HepG2 (cell line): ENCODE data around the gene GAREM1. TPM values are rescaled to one million over a fixed set of nuclear protein-coding genes. Genes with fewer than 3 reads are reported as not detected.

Experiments
- ATAC-seq: fragments of 200-7000 bp; cut with Tn5 transposase; 3 replicates; pipeline ENCODE4 v1.9.1; 2020; ENCODE audit warnings: mild to moderate bottlenecking, moderate library complexity
- BruUV-seq: library from RNA; stranded (reverse); fragments of 400-500 nt; replicated peaks from 2 replicates; lab custom pipeline; 2021; lab: Mats Ljungman, UMichigan
- CTCF ChIA-PET: fragments of 300-600 bp; formaldehyde crosslinking; extraction: SDS; loops from one replicate; lab custom pipeline; 2021; ENCODE audit warnings: low total read pairs, inconsistent platforms, low intra/inter-chr PET ratio; lab: Yijun Ruan, JAX
- POLR2A ChIA-PET: fragments of 350-600 bp; sonication (Branson Sonifier 250); formaldehyde crosslinking; loops from one replicate; lab custom pipeline; 2020; ENCODE audit warnings: antibody characterized with exemption, inconsistent platforms; lab: Yijun Ruan, JAX
- DNase-seq: peaks from one replicate; pipeline ENCODE4 v3.0.0-alpha.2; 2015; ENCODE audit warnings: low spot score
- FAIRE-seq: peaks from 3 replicates; lab custom pipeline; 2011; peaks lifted over from hg19 to GRCh38; lab: Jason Lieb, UNC
- H2AFZ ChIP-seq: one replicate; pipeline ENCODE4 v1.6.1; 2011; ENCODE audit warnings: low read length, inconsistent platforms
- H3K27ac ChIP-seq: fragments of 300-600 bp; 3 replicates; pipeline ENCODE4 v1.8.0; 2011; ENCODE audit warnings: mixed run types, mild to moderate bottlenecking, mixed read lengths, low read length, inconsistent platforms; ENCODE audit not compliant: insufficient read depth; ENCODE audit errors: extremely low read length
- H3K27me3 ChIP-seq, 2 experiments: fragments of 200-600 bp in 1 of 2; 2 replicates in 1 of 2; 3 replicates in 1 of 2; pipeline versions ENCODE4 v1.6.0 to v1.8.0; 2011; ENCODE audit warnings: low read length in 2 of 2, mild to moderate bottlenecking in 2 of 2, moderate library complexity in 2 of 2, inconsistent platforms in 1 of 2; ENCODE audit not compliant: insufficient read depth in 2 of 2, control insufficient read depth in 1 of 2
- H3K36me3 ChIP-seq, 2 experiments: fragments of 200-600 bp in 1 of 2; replicated peaks in 1 of 2; 2 replicates in 1 of 2; 3 replicates in 1 of 2; pipeline versions ENCODE4 v1.5.1 to v1.8.0; 2011; ENCODE audit warnings: low read length in 2 of 2, inconsistent platforms in 1 of 2; ENCODE audit not compliant: insufficient read depth in 2 of 2, control insufficient read depth in 1 of 2
- H3K4me1 ChIP-seq: 2 replicates; pipeline ENCODE4 v1.5.1; 2012; ENCODE audit warnings: low read length, inconsistent platforms; ENCODE audit not compliant: insufficient read depth
- H3K4me2 ChIP-seq: 2 replicates; pipeline ENCODE4 v1.6.0; 2011; ENCODE audit warnings: low read depth, low read length, inconsistent platforms
- H3K4me3 ChIP-seq, 3 experiments: fragments of 200-600 bp in 1 of 3; sonication (generic), shearing (Covaris generic) in 1 of 3; replicated peaks in 1 of 3; 2 replicates each; pipeline ENCODE4 v1.5.1; 2011 to 2016; ENCODE audit warnings: low read length in 3 of 3, inconsistent platforms in 2 of 3, low read depth in 2 of 3, mild to moderate bottlenecking in 2 of 3, control low read depth in 1 of 3, mixed read lengths in 1 of 3; ENCODE audit not compliant: insufficient read depth in 1 of 3
- H3K79me2 ChIP-seq: one replicate; pipeline ENCODE4 v1.6.1; 2011; ENCODE audit warnings: low read length, inconsistent platforms; ENCODE audit not compliant: insufficient read depth
- H3K9ac ChIP-seq: 2 replicates; pipeline ENCODE4 v1.6.0; 2011; ENCODE audit warnings: mild to moderate bottlenecking, low read depth, low read length, inconsistent platforms; ENCODE audit not compliant: insufficient read depth
- H3K9me3 ChIP-seq: 2 replicates; pipeline ENCODE4 v1.5.1; 2012; ENCODE audit warnings: mild to moderate bottlenecking, low read length
- H4K20me1 ChIP-seq: 2 replicates; pipeline ENCODE4 v1.6.0; 2011; ENCODE audit warnings: inconsistent platforms, mild to moderate bottlenecking, low read length, moderate library complexity; ENCODE audit not compliant: insufficient read depth
- DDIT3 ChIP-seq: sonication (generic); formaldehyde crosslinking; IDR thresholded peaks from 2 replicates; pipeline ENCODE4 v1.4.0; 2020; ENCODE audit warnings: mild to moderate bottlenecking, missing genetic modification reagents
- ELF1 ChIP-seq: sonication (generic); formaldehyde crosslinking; IDR thresholded peaks from 2 replicates; pipeline ENCODE4 v1.4.0; 2020; ENCODE audit warnings: missing genetic modification reagents
- MBNL3 ChIP-seq: fragments of 250-450 bp; sonication (Bioruptor Pico); conservative IDR thresholded peaks from 2 replicates; pipeline ENCODE4 v1.8.0; 2022; ENCODE audit warnings: mild to moderate bottlenecking, inconsistent platforms
- SIN3A ChIP-seq: IDR thresholded peaks from 2 replicates; pipeline ENCODE4 v1.6.1; 2011; ENCODE audit warnings: low read depth, mild to moderate bottlenecking, control low read depth, low read length, borderline replicate concordance
- SMARCE1 ChIP-seq: fragments of 450-650 bp; IDR thresholded peaks from 2 replicates; pipeline ENCODE4 v1.6.1; 2017; ENCODE audit warnings: borderline replicate concordance
- TARDBP ChIP-seq: sonication (generic); formaldehyde crosslinking; IDR thresholded peaks from 2 replicates; pipeline ENCODE4 v1.8.0; 2022; ENCODE audit warnings: mild to moderate bottlenecking, missing genetic modification reagents
- ZBTB43 ChIP-seq: sonication (generic); formaldehyde crosslinking; conservative IDR thresholded peaks from 2 replicates; pipeline ENCODE4 v1.4.0; 2020; ENCODE audit warnings: missing genetic modification reagents
- ZBTB7B ChIP-seq: sonication (generic); formaldehyde crosslinking; IDR thresholded peaks from 2 replicates; pipeline ENCODE4 v1.4.0; 2020; ENCODE audit warnings: missing genetic modification reagents
- ZNF225 ChIP-seq: sonication (generic); formaldehyde crosslinking; IDR thresholded peaks from 2 replicates; pipeline ENCODE4 v1.4.0; 2020; ENCODE audit warnings: mild to moderate bottlenecking, missing genetic modification reagents
- ZNF230 ChIP-seq: sonication (generic); formaldehyde crosslinking; IDR thresholded peaks from 2 replicates; pipeline ENCODE4 v1.4.0; 2020; ENCODE audit warnings: mild to moderate bottlenecking, missing genetic modification reagents
- ZNF281 ChIP-seq: sonication (generic); formaldehyde crosslinking; IDR thresholded peaks from 2 replicates; pipeline ENCODE4 v1.4.0; 2020; ENCODE audit warnings: missing genetic modification reagents, borderline replicate concordance
- ZNF34 ChIP-seq: sonication (generic); formaldehyde crosslinking; IDR thresholded peaks from 2 replicates; pipeline ENCODE4 v1.4.0; 2020; ENCODE audit warnings: mild to moderate bottlenecking, missing genetic modification reagents, borderline replicate concordance
- ZNF629 ChIP-seq: sonication (generic); formaldehyde crosslinking; conservative IDR thresholded peaks from 2 replicates; pipeline ENCODE4 v1.5.0; 2020; ENCODE audit warnings: missing genetic modification reagents
- ZNF777 ChIP-seq: sonication (generic); formaldehyde crosslinking; IDR thresholded peaks from 2 replicates; pipeline ENCODE4 v1.4.0; 2020; ENCODE audit warnings: missing genetic modification reagents
- WGBS: methylation state at CpG from one replicate; pipeline ENCODE4 v1.1.6; 2017; ENCODE audit warnings: low lambda C conversion rate; 5-methylcytosine and 5-hydroxymethylcytosine counted together
- in situ Hi-C: cut with HindIII; loops from 2 replicates; pipeline ENCODE4 v1.10.0; 2017; ENCODE audit warnings: low pct_unique_long_range_greater_than_20kb; ENCODE audit not compliant: extremely low pct_ligation_motif_present
- intact Hi-C: fragments of 100-400 bp; cut with micrococcal nuclease; formaldehyde crosslinking; loops from one replicate; pipeline ENCODE4 v1.10.0; 2022; ENCODE audit not compliant: unreplicated experiment
- polyA plus RNA-seq, 8 experiments: library from polyadenylated mRNA; depleted of rRNA in 3 of 8; stranded (reverse) in 7 of 8; unstranded in 1 of 8; fragments of >200 nt; fragmentation: Illumina TruSeq in 4 of 8; extraction: Trizol in 4 of 8; gene quantifications; 2 replicates each; pipeline versions ENCODE4 v1.2.1 to v1.2.3, GENCODE V29; 2011 to 2016; ENCODE audit warnings: low read depth in 4 of 8, missing spikeins in 1 of 8, mixed read lengths in 1 of 8; ENCODE audit not compliant: insufficient read depth in 1 of 8
- total RNA-seq, 5 experiments: library from RNA; depleted of rRNA; stranded (reverse); fragments of >200 nt; fragmentation: Illumina TruSeq; extraction: Trizol; gene quantifications; 2 replicates each; pipeline ENCODE4 v1.2.3, GENCODE V29; 2016; ENCODE audit warnings: low read depth in 1 of 5

Gene GAREM1
- total and polyA plus RNA-seq, 2 of the 13 experiments (the other 11 are each of a cell fraction or from before 2014, with no cell fraction given), result 2.5 to 2.9 TPM

GRCh38 chr18:32243358-32243757 is 227.3 kb downstream of the GAREM1 start:
- ChIA-PET POLR2A (no interaction called here), CTCF (no interaction called here)
- FAIRE-seq, result no peak
- Histone ChIP-seq H3K4me1 (no peaks in the 10 kb centered on the region), H3K9ac (no peak overlapping the region), H4K20me1 (no peaks in the 10 kb centered on the region), H3K9me3 (no peaks in the 10 kb centered on the region), H3K4me2 (no peak overlapping the region), H2AFZ (no peak overlapping the region), H3K4me3 (no peak overlapping the region), H3K36me3 (no peaks in the 10 kb centered on the region)
- in situ Hi-C loops, result no loop called here
- no peak for DNase-seq
- BruUV-seq, result no TSS peak
- TF ChIP-seq ZBTB43 (CRISPR knock-in tag), result no peak
- TF ChIP-seq DDIT3 (CRISPR knock-in tag), result no peak
- no peak for TF ChIP-seq MBNL3 (CRISPR knock-in tag)
- TF ChIP-seq ZNF281, result no peak
- TF ChIP-seq SIN3A, result no peak
- TF ChIP-seq ZNF230 (CRISPR knock-in tag), result no peak
- no peak for TF ChIP-seq ZNF629 (CRISPR knock-in tag)
- no peak for TF ChIP-seq TARDBP (CRISPR knock-in tag)
- TF ChIP-seq ZNF34 (CRISPR knock-in tag), result no peak
- TF ChIP-seq ELF1 (CRISPR knock-in tag), result no peak
- no peak for TF ChIP-seq SMARCE1
- TF ChIP-seq ZBTB7B (CRISPR knock-in tag), result no peak
- no peak for TF ChIP-seq ZNF777 (CRISPR knock-in tag)
- no peak for TF ChIP-seq ZNF225 (CRISPR knock-in tag)
- TF ChIP-seq, all 625 proteins: peak for 0
- no peak for ATAC-seq
- no peaks in the 10 kb centered on the region for H3K27me3 ChIP-seq
- H3K79me2 ChIP-seq, result no peaks in the 10 kb centered on the region
- intact Hi-C loops, result no loop called here
- H3K27ac ChIP-seq, result no peak overlapping the region
- no CpG with 5 or more reads among the region's 6 CpGs for WGBS
